Cardiac muscle cell (in vitro differentiated cells and primary cell): ENCODE measurements around the gene PUM1. TPM values are rescaled to one million over a fixed set of nuclear protein-coding genes. Genes with fewer than 3 reads are reported as not detected.

Experiments used
- DNase-seq, 2 donors: peaks; one replicate each; pipeline versions ENCODE4 v3.0.0 to v3.0.0-alpha.2; 2010 to 2017; ENCODE audit warnings: low read depth in 1 of 2, low spot score in 1 of 2
- H3K27ac ChIP-seq: fragments of 200-600 bp; sonication (generic); 2 replicates; pipeline ENCODE4 v1.5.1; 2016
- H3K27me3 ChIP-seq: fragments of 200-600 bp; sonication (generic); 2 replicates; pipeline ENCODE4 v1.6.0; 2016; ENCODE audit warnings: control low read depth
- H3K36me3 ChIP-seq: fragments of 200-600 bp; sonication (generic); 2 replicates; pipeline ENCODE4 v1.5.1; 2016; ENCODE audit warnings: control low read depth
- H3K4me1 ChIP-seq: fragments of 200-600 bp; sonication (generic); 2 replicates; pipeline ENCODE4 v1.8.1; 2017; ENCODE audit warnings: low read depth, mild to moderate bottlenecking, mixed run types
- H3K4me3 ChIP-seq: fragments of 200-600 bp; sonication (generic); 2 replicates; pipeline ENCODE4 v1.5.1; 2016; ENCODE audit warnings: mild to moderate bottlenecking
- H3K9me3 ChIP-seq: fragments of 200-600 bp; sonication (generic); 2 replicates; pipeline ENCODE4 v1.5.1; 2017; ENCODE audit warnings: low read depth, mild to moderate bottlenecking, control low read depth
- CTCF ChIP-seq: IDR thresholded peaks from 2 replicates; pipeline ENCODE4 v1.5.1; 2012; ENCODE audit warnings: low read depth, mild to moderate bottlenecking, low read length
- polyA plus RNA-seq: library from polyadenylated mRNA; unstranded; fragments of >200 nt; fragmentation: Nextera tagmentation; extraction: Ambion mirVana; gene quantifications from 2 replicates; pipeline ENCODE4 v1.2.1, GENCODE V29; 2016
- total RNA-seq: library from RNA; depleted of rRNA; stranded (reverse); fragments of >200 nt; gene quantifications from 2 replicates; pipeline ENCODE4 v1.2.3, GENCODE V29; 2016

PUM1 gene
- total and polyA plus RNA-seq, 2 experiments from 2014 or later, result 81.1 to 130 TPM

GRCh38 chr1:30916296-30916695 is 149.2 kb downstream of the PUM1 start:
- TF ChIP-seq CTCF, result no peak
- Histone ChIP-seq H3K27me3 (no peaks in the 10 kb centered on the region), H3K9me3 (no peaks in the 10 kb centered on the region), H3K4me1 (no peaks in the 10 kb centered on the region), H3K4me3 (no peak overlapping the region), H3K36me3 (no peaks in the 10 kb centered on the region), H3K27ac (no peak overlapping the region)
- DNase-seq, result no peak

- Histone ChIP-seq H3K36me3 (no peaks in the 10 kb centered on the region), H3K9me3 (no peaks in the 10 kb centered on the region), H3K4me1 (no peaks in the 10 kb centered on the region), H3K27ac (no peak overlapping the region), H3K27me3 (no peaks in the 10 kb centered on the region), H3K4me3 (no peak overlapping the region)
- no peak for TF ChIP-seq CTCF
- no peak for DNase-seq
Measured at GRCh38 chr1:30915491-30916230, 149.9 kb downstream of the PUM1 start.

- Histone ChIP-seq H3K27ac (no peak overlapping the region), H3K27me3 (no peaks in the 10 kb centered on the region), H3K4me1 (no peaks in the 10 kb centered on the region), H3K36me3 (no peaks in the 10 kb centered on the region), H3K4me3 (no peak overlapping the region), H3K9me3 (no peaks in the 10 kb centered on the region)
- no peak for TF ChIP-seq CTCF
- DNase-seq, result no peak
Measured at GRCh38 chr1:30914931-30915330, 150.6 kb downstream of the PUM1 start.

- TF ChIP-seq CTCF, result no peak
- H3K27me3 ChIP-seq, result no peaks in the 10 kb centered on the region
- H3K4me3 ChIP-seq, result no peak overlapping the region
- no peak overlapping the region for H3K27ac ChIP-seq
- H3K9me3 ChIP-seq, result no peaks in the 10 kb centered on the region
- H3K36me3 ChIP-seq, result no peaks in the 10 kb centered on the region
- H3K4me1 ChIP-seq, result no peaks in the 10 kb centered on the region
- no peak for DNase-seq
Measured at GRCh38 chr1:30914587-30914922, 151.0 kb downstream of the PUM1 start.

GRCh38 chr1:30912913-30913652 is 152.4 kb downstream of the PUM1 start:
- H3K9me3 ChIP-seq, result no peaks in the 10 kb centered on the region
- H3K27me3 ChIP-seq, result no peaks in the 10 kb centered on the region
- peak in 1 of 2 donors; percentile 81 for DNase-seq
- H3K4me3 ChIP-seq, result no peak overlapping the region
- H3K36me3 ChIP-seq, result no peaks in the 10 kb centered on the region
- no peak for TF ChIP-seq CTCF
- H3K4me1 ChIP-seq, result peaks cover 5% of the 10 kb centered on the region
- H3K27ac ChIP-seq, result no peak overlapping the region
